BLaER1 treated with 17β-estradiol and CSF1 and Interleukin-3, amounts not matched to agents 10 nM and 100 nM (cell line): ENCODE data around the gene CNOT8.
A peak's percentile ranks its signal among the peaks of the same experiment; 100 is the strongest.
"Not testable (repeated sequence)": the region's sequence is repeated elsewhere in the genome, so short reads cannot be mapped to it uniquely, and the experiment has no call there.

Experiments used
- H3K27ac ChIP-seq, 11 experiments: shearing (Covaris generic); formaldehyde crosslinking; 2 replicates each; pipeline ENCODE4 v1.8.1; 2022
- H3K27me3 ChIP-seq, 11 experiments: shearing (Covaris generic); formaldehyde crosslinking; 2 replicates each; pipeline ENCODE4 v1.8.1; 2022
- H3K36me3 ChIP-seq, 11 experiments: shearing (Covaris generic); formaldehyde crosslinking; 2 replicates each; pipeline ENCODE4 v1.8.1; 2022
- H3K4me1 ChIP-seq, 10 experiments: shearing (Covaris generic); formaldehyde crosslinking; 2 replicates each; pipeline ENCODE4 v1.8.1; 2022
- H3K4me2 ChIP-seq, 11 experiments: shearing (Covaris generic); formaldehyde crosslinking; 2 replicates each; pipeline ENCODE4 v1.8.1; 2022
- H3K4me3 ChIP-seq, 10 experiments: shearing (Covaris generic); formaldehyde crosslinking; 2 replicates each; pipeline ENCODE4 v1.8.1; 2022
- H3K9ac ChIP-seq, 11 experiments: shearing (Covaris generic); formaldehyde crosslinking; 2 replicates each; pipeline ENCODE4 v1.8.1; 2022
- H3K9me3 ChIP-seq, 11 experiments: shearing (Covaris generic); formaldehyde crosslinking; replicated peaks in 1 of 11; 2 replicates each; pipeline ENCODE4 v1.8.1; 2022
- H4K20me1 ChIP-seq, 11 experiments: shearing (Covaris generic); formaldehyde crosslinking; 2 replicates each; pipeline ENCODE4 v1.8.1; 2022
- Cebpa-rat ChIP-seq, 11 experiments: shearing (Covaris generic); IDR thresholded peaks; 2 replicates each; pipeline ENCODE4 v1.8.1; 2022

CNOT8 gene

DNA sequence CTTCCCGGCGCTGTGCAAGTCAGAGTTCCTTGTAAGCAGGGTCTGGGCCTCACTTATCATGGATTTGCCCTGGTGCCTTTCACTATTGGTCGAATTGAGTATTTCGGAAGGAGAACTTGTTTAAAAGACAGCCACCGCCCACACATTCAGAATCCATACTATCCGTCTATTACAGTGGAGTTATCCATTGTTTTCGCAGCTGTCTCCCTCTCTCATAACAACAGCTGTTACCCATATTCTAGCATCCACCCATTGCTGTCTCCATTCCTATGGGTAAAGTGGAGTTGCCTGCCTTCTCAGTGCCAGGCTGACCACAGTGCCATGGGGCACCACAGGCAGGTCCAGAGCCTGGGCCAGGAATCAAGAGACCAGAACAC is 28.2 kb upstream of the CNOT8 start:
- H3K36me3 ChIP-seq, result peaks cover 4 to 57% (median 16%) of the 10 kb centered on the region in 11 experiments; a peak in 9 of 22 replicates
- H3K27ac ChIP-seq, result peak overlapping the region in 1 of 11 experiments; percentile 60; a peak in 2 of 22 replicates
- peaks cover 0 to 8% (median 0%) of the 10 kb centered on the region in 11 experiments; a peak in 1 of 22 replicates for H4K20me1 ChIP-seq
- H3K9me3 ChIP-seq, result no peaks in the 10 kb centered on the region
- no peaks in the 10 kb centered on the region for H3K27me3 ChIP-seq
- H3K4me2 ChIP-seq, result peak overlapping the region in 7 of 11 experiments; percentile 6 to 67 (median 52); a peak in 9 of 22 replicates
- 0 out of 22 replicates have a peak overlapping the region, but pooled peaks of 1 of the 11 experiments have one; percentile 5 for H3K9ac ChIP-seq
- H3K4me3 ChIP-seq, result no peak overlapping the region
- TF ChIP-seq Cebpa-rat (IDR thresholded peaks at IDR 0.05), result no peak
- H3K4me1 ChIP-seq, result peaks cover 9 to 40% (median 24%) of the 10 kb centered on the region in 10 experiments; a peak in 19 of 20 replicates

DNA sequence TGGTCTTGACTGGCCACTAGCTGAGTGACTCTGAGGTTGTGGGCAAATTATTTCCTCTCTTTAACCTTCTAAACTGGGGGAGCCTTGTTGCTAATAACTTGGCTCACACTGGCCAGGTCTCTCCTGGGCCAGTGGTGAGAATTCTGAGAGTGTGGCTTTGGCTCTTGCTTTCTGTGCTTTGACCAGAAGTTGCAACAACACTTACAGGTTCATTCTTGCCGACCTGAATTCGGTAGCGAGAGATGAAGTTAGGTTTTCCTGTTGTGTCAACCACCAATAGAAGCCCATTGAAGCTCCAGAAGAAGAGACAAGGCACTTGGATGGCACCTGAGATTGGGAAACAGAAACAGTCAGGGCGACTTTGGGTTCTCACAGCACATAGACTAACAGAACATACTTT is 27.8 kb upstream of the CNOT8 start:
- TF ChIP-seq Cebpa-rat (IDR thresholded peaks at IDR 0.05), result no peak
- H3K4me3 ChIP-seq, result no peak overlapping the region
- H3K27me3 ChIP-seq, result no peaks in the 10 kb centered on the region
- peak overlapping the region in 3 of 11 experiments; percentile 52 to 67 (median 59); a peak in 2 of 22 replicates for H3K4me2 ChIP-seq
- H3K9ac ChIP-seq, result no peak overlapping the region
- H3K27ac ChIP-seq, result 0 out of 22 replicates have a peak overlapping the region, but pooled peaks of 1 of the 11 experiments have one; percentile 60
- H3K9me3 ChIP-seq, result no peaks in the 10 kb centered on the region
- peaks cover 9 to 40% (median 26%) of the 10 kb centered on the region in 10 experiments; a peak in 19 of 20 replicates for H3K4me1 ChIP-seq
- peaks cover 0 to 8% (median 0%) of the 10 kb centered on the region in 11 experiments; a peak in 1 of 22 replicates for H4K20me1 ChIP-seq
- peaks cover 4 to 56% (median 16%) of the 10 kb centered on the region in 11 experiments; a peak in 9 of 22 replicates for H3K36me3 ChIP-seq

DNA sequence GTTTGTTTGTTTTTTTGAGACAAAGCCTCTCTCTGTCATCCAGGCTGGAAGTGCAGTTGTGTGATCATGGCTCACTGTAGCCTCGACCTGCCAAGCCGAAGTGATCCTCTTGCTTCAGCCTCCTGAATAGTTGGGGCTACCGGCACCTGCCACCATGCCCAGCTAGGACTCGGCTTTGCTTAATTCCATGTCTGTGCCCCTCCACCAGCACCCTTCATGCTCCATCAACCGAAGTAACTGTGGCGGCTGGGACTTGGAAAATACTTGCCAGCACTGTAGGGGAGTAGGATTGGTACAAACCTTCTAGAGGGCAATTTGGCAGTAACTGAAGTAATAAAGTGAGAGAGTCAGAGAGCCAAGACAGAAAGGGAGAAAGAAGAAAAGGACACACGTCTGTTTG is 27.0 kb upstream of the CNOT8 start:
- peaks cover 15 to 40% (median 30%) of the 10 kb centered on the region in 10 experiments; a peak in 19 of 20 replicates for H3K4me1 ChIP-seq
- peaks cover 0 to 47% (median 16%) of the 10 kb centered on the region in 11 experiments; a peak in 9 of 22 replicates for H3K36me3 ChIP-seq
- no peak overlapping the region for H3K4me3 ChIP-seq
- H3K9ac ChIP-seq, result no peak overlapping the region
- H3K9me3 ChIP-seq, result no peaks in the 10 kb centered on the region
- H3K4me2 ChIP-seq, result no peak overlapping the region
- H4K20me1 ChIP-seq, result peaks cover 0 to 8% (median 0%) of the 10 kb centered on the region in 11 experiments; a peak in 1 of 22 replicates
- TF ChIP-seq Cebpa-rat (IDR thresholded peaks at IDR 0.05), result no peak
- H3K27ac ChIP-seq, result no peak overlapping the region
- H3K27me3 ChIP-seq, result no peaks in the 10 kb centered on the region

DNA sequence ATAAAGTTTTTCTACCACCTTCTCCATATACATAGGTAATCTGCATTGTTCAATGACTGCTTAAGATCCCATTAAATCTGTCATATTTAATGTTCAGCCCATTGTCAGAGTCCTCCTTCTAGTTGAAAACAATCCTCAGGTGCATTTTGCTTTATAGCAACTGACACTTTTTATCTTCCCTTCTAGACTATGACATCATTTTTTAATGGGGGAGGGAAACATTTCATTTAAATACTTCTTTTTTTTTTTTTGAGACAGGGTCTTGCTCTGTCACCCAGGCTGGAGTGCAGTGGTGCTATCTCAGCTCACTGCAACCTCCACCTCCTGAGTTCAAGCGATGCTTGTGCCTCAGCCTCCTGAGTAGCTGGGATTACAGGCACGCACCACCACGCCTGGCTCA is 25.6 kb upstream of the CNOT8 start:
- not testable (repeated sequence) for H3K4me2 ChIP-seq, H3K4me3 ChIP-seq, H3K9ac ChIP-seq, H3K27me3 ChIP-seq, H4K20me1 ChIP-seq, H3K27ac ChIP-seq, H3K9me3 ChIP-seq
- Histone ChIP-seq H3K36me3 (peaks cover 0 to 42% (median 13%) of the 10 kb centered on the region in 11 experiments; a peak in 9 of 22 replicates), H3K4me1 (peaks cover 15 to 40% (median 30%) of the 10 kb centered on the region in 10 experiments; a peak in 19 of 20 replicates)

DNA sequence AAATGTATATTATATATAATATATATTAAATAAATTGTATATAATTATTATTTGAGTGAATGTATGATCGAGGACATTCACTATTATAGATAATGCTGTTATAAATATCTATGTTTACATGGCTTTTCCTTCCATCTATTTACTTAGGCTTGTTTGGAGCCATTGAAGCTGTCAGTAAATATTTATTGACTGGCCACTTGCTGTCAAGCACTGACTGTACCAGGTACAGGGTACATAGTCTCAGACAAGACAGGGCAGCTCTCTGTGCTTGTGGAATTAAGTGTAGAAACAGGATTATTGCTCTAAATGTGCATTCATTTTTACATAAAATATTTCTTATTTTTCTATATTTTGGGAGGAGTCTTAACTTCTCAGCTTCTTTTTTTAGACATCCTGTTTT is 24.4 kb upstream of the CNOT8 start:
- Histone ChIP-seq H3K4me1 (peaks cover 15 to 33% (median 29%) of the 10 kb centered on the region in 10 experiments; a peak in 19 of 20 replicates), H3K9me3 (no peaks in the 10 kb centered on the region), H3K27me3 (no peaks in the 10 kb centered on the region), H3K27ac (no peak overlapping the region), H3K9ac (no peak overlapping the region), H3K36me3 (peaks cover 0 to 35% (median 13%) of the 10 kb centered on the region in 11 experiments; a peak in 8 of 22 replicates), H3K4me2 (peak overlapping the region in 6 of 11 experiments; percentile 7 to 68 (median 45); a peak in 11 of 22 replicates), H4K20me1 (peaks cover 0 to 8% (median 0%) of the 10 kb centered on the region in 11 experiments; a peak in 1 of 22 replicates), H3K4me3 (no peak overlapping the region)
- no peak for TF ChIP-seq Cebpa-rat (IDR thresholded peaks at IDR 0.05)

DNA sequence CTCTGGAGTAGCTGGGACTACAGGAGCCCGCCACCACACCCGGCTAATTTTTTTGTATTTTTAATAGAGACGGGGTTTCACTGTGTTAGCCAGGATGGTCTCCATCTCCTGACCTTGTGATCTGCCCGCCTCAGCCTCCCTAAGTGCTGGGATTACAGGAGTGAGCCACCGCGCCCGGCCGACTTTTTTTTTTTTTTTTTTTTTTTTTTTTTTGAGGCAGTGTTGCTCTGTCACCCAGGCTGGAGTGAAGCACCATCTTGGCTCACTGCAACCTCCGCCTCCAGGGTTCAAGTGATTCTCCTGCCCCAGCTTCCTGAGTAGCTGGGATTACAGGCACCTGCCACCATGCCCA is 22.8 kb upstream of the CNOT8 start:
- H3K9ac ChIP-seq, H3K27ac ChIP-seq, H3K9me3 ChIP-seq, H3K4me3 ChIP-seq, H3K27me3 ChIP-seq, H4K20me1 ChIP-seq: not testable (repeated sequence)
- Histone ChIP-seq H3K4me1 (peaks cover 7 to 22% (median 18%) of the 10 kb centered on the region in 10 experiments; a peak in 18 of 20 replicates), H3K4me2 (peak overlapping the region in 3 of 11 experiments; percentile 1 to 24 (median 9); a peak in 2 of 22 replicates), H3K36me3 (peaks cover 0 to 20% (median 11%) of the 10 kb centered on the region in 11 experiments; a peak in 5 of 22 replicates)

DNA sequence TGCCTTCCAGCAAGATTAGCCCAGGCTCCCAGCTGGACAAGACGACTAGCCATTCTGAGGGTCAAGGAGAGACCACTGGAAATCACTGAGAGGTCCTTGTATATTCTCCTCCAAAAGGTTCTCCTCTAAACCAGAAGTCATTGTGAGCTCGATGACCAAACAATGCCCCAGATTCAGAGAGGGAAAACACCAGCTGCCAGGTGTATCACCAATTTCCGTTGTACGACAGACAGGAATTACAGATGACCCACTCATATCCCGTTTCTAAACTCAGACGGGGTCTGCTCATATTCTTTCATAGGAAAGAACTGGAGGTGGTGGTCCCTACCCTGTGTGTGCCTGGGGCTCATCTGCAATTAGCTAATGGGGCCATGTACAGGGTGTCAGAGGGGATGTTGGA is 22.2 kb upstream of the CNOT8 start:
- Histone ChIP-seq H3K27ac (no peak overlapping the region), H3K27me3 (no peaks in the 10 kb centered on the region), H3K4me3 (no peak overlapping the region), H4K20me1 (no peaks in the 10 kb centered on the region; a peak in 1 of 22 replicates), H3K9me3 (no peaks in the 10 kb centered on the region), H3K4me1 (peaks cover 7 to 24% (median 21%) of the 10 kb centered on the region in 10 experiments; a peak in 18 of 20 replicates), H3K36me3 (peaks cover 0 to 15% (median 6%) of the 10 kb centered on the region in 11 experiments; a peak in 4 of 22 replicates), H3K9ac (no peak overlapping the region), H3K4me2 (peak overlapping the region in 4 of 11 experiments; percentile 1 to 24 (median 15); a peak in 3 of 22 replicates)
- TF ChIP-seq Cebpa-rat (IDR thresholded peaks at IDR 0.05), result no peak

DNA sequence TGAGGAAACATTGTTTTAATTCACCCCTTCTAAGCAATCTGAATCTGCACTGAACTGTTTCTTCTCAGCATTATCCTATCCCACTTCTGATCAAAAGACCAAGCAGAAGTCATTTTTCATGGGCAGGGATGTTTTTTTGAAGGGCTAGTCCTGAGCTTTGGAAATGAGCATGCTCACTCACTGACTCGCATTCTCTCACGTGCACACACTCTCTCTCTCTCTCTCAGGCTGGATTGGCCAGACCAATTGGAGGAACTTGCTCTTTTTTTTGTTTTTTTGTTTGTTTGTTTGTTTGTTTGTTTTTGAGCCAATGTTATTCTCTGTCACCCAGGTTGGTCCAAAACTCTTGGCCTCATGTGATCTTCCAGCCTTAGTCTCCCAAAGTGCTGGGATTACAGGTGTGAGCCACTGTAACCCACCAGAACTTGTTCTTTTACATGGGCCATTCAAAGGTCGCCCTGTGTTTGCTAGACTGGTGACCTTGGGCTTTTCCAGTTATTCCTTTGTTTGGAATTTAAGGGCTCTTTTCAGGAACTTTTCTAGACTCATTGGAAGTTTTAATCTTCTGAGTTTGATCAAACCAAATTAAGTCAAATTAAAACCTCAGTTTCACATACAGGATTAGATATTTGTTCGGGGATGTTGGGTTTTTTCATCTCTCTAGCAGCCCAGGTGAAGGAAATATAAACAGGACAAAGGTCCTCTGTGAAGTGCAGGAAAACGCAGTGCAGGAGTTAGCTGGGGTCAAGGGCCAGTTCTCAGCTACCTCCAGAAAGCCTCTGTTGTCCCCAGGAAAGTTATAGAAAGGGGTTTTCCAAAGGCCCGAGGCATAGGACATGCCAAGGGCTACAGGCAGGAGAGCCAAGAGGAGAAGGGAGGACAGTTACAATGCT is 21.2 kb upstream of the CNOT8 start:
- no peaks in the 10 kb centered on the region; a peak in 1 of 22 replicates for H4K20me1 ChIP-seq
- H3K36me3 ChIP-seq, result peaks cover 0 to 7% (median 0%) of the 10 kb centered on the region in 11 experiments; a peak in 1 of 22 replicates
- H3K27me3 ChIP-seq, result no peaks in the 10 kb centered on the region
- no peak overlapping the region for H3K27ac ChIP-seq
- H3K4me2 ChIP-seq, result no peak overlapping the region
- no peak overlapping the region for H3K4me3 ChIP-seq
- no peak overlapping the region for H3K9ac ChIP-seq
- no peaks in the 10 kb centered on the region for H3K9me3 ChIP-seq
- TF ChIP-seq Cebpa-rat (IDR thresholded peaks at IDR 0.05), result no peak
- peaks cover 7 to 27% (median 21%) of the 10 kb centered on the region in 10 experiments; a peak in 18 of 20 replicates for H3K4me1 ChIP-seq
